Measurements from ENCODE around the gene GYS1.
A peak's percentile ranks its signal among the peaks of the same experiment; 100 is the strongest.
"Not testable (repeated sequence)": the region's sequence is repeated elsewhere in the genome, so short reads cannot be mapped to it uniquely, and the experiment has no call there.

The GYS1 gene

GRCh38 chr19:49031642-49032301, 38.7 kb upstream of the GYS1 start, which contains the start of gene CGB2:
Gene CGB2, plus strand, starts transcription at chr19:49031890. Its CDS starts 206 bp downstream, at chr19:49032096.
- H3K9me3 ChIP-seq (ENCODE audit: severe bottlenecking); H3K27ac ChIP-seq; H3K27me3 ChIP-seq (ENCODE audit: insufficient read depth, low read depth, severe bottlenecking); DNase-seq; H3K36me3 ChIP-seq; H3K4me3 ChIP-seq (ENCODE audit: low read depth, low read length): not testable (repeated sequence)
- TF ChIP-seq, protein P1, sequence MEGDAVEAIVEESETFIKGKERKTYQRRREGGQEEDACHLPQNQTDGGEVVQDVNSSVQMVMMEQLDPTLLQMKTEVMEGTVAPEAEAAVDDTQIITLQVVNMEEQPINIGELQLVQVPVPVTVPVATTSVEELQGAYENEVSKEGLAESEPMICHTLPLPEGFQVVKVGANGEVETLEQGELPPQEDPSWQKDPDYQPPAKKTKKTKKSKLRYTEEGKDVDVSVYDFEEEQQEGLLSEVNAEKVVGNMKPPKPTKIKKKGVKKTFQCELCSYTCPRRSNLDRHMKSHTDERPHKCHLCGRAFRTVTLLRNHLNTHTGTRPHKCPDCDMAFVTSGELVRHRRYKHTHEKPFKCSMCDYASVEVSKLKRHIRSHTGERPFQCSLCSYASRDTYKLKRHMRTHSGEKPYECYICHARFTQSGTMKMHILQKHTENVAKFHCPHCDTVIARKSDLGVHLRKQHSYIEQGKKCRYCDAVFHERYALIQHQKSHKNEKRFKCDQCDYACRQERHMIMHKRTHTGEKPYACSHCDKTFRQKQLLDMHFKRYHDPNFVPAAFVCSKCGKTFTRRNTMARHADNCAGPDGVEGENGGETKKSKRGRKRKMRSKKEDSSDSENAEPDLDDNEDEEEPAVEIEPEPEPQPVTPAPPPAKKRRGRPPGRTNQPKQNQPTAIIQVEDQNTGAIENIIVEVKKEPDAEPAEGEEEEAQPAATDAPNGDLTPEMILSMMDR (IDR thresholded peaks at IDR 0.05; ENCODE audit: low read depth, low read length): peak; percentile 30; the same call in 1 of the 2 replicates

DNA sequence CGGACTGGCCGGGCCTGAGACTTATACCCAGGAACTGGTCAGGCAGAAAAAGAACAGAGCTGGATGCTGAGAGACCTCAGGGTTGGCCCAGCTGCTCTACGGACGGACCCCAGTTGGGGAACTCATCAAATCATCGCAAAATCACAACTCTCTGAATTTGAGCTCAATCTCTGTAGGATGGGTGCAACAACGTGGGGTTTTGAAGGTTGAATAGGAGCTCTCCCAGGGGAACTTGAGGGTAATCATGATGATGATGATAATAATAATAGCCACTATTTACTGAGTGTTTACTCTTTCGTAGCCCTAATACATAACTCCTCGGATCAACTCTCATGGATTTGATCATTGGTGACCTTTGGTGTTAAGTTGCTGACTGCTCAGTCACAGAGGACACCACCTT, 37.2 kb upstream of the GYS1 start:
- H3K36me3 ChIP-seq; DNase-seq; H3K9me3 ChIP-seq (ENCODE audit: severe bottlenecking); H3K4me3 ChIP-seq (ENCODE audit: low read depth, low read length); H3K27me3 ChIP-seq (ENCODE audit: insufficient read depth, low read depth, severe bottlenecking); H3K27ac ChIP-seq: not testable (repeated sequence)

- DNase-seq; H3K27ac ChIP-seq; H3K27me3 ChIP-seq (ENCODE audit: insufficient read depth, low read depth, severe bottlenecking); H3K4me3 ChIP-seq (ENCODE audit: low read depth, low read length); H3K36me3 ChIP-seq; H3K9me3 ChIP-seq (ENCODE audit: severe bottlenecking): not testable (repeated sequence)
Measured at GRCh38 chr19:49029749-49030148, 36.6 kb upstream of the GYS1 start.

DNA sequence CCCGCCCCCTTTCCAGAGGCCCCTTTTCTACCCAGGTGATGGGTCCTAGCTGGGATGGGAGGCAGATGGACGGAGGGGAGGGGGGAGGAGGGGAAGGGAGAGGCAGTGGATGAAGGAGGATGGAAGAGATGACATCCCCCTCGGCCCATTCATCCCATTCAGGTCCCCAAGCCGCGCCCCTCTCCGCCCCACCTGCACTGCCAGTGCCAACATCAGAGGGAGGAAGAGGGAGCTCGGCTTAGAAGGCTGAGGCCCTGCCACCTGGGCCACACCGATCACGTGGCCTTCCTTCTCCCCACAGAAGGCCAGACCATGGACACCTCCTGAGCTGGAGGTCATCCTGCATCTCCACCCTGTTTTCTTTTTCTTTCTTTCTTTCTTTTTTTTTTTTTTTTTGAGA, 35.6 kb upstream of the GYS1 start:
- H3K9me3 ChIP-seq (ENCODE audit: severe bottlenecking); H3K27ac ChIP-seq; H3K36me3 ChIP-seq; H3K4me3 ChIP-seq (ENCODE audit: low read depth, low read length); DNase-seq; H3K27me3 ChIP-seq (ENCODE audit: insufficient read depth, low read depth, severe bottlenecking): not testable (repeated sequence)

DNA sequence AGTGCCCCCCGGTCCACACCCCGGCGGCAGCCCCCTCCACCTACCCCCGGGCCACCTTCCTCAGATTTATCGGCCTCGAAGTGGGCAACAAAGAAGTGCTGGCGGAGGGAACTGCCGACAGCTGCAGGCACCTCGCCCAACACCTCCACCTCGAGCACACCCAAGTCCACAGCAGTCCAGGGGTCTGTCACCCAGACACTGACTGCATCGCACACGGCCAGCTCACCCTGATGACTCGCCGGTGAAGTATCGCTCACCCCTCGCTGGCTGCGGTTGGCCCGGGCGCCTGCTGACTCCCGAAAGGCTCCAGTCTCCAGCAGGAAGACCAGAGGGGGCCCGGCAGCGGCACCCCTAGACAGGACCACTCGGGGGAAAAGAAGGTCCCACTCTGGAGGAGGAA, 32.5 kb upstream of the GYS1 start:
- not testable (repeated sequence) for H3K27me3 ChIP-seq (ENCODE audit: insufficient read depth, low read depth, severe bottlenecking); H3K27ac ChIP-seq; H3K36me3 ChIP-seq; H3K9me3 ChIP-seq (ENCODE audit: severe bottlenecking); DNase-seq; H3K4me3 ChIP-seq (ENCODE audit: low read depth, low read length)

GRCh38 chr19:49025088-49025487, 32.0 kb upstream of the GYS1 start:
- not testable (repeated sequence) for H3K36me3 ChIP-seq; H3K4me3 ChIP-seq (ENCODE audit: low read depth, low read length); H3K9me3 ChIP-seq (ENCODE audit: severe bottlenecking); H3K27me3 ChIP-seq (ENCODE audit: insufficient read depth, low read depth, severe bottlenecking); DNase-seq; H3K27ac ChIP-seq

DNA sequence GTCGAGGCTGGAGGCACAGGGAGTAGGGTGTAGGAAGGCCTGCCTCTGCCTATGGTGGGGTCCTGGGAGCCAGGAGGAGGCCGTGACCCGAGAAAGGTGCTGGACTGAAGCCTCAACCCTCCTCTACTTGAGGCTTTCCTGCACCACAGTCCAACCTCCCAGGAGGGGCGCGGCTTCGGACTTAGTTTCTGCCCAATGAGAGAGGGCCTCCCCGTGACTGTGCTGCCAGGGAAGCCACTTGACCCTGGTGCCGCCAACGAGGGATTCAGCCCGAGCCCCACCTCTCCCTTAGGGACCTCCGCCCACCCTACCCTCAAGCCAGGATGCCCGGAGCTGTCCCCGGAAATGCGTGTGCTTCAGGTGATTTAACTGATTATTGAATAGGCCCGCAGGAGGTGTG, 31.1 kb upstream of the GYS1 start, which contains the start of gene CGB3:
TSS of gene CGB3 (minus strand) at position 101 of the 400 bp plus-strand sequence. CDS start 362 bp downstream, outside the sequence.
- not testable (repeated sequence) for H3K9me3 ChIP-seq (ENCODE audit: severe bottlenecking); H3K4me3 ChIP-seq (ENCODE audit: low read depth, low read length); H3K36me3 ChIP-seq; DNase-seq; H3K27ac ChIP-seq; H3K27me3 ChIP-seq (ENCODE audit: insufficient read depth, low read depth, severe bottlenecking)

GRCh38 chr19:49022116-49022515, 29.0 kb upstream of the GYS1 start:
- DNase-seq: no peak
- TF ChIP-seq, protein P1 (IDR thresholded peaks at IDR 0.05; ENCODE audit: low read depth, low read length): no peak
- H3K4me3 ChIP-seq (ENCODE audit: low read depth, low read length): no peak overlapping the region
- no peaks in the 10 kb centered on the region for H3K9me3 ChIP-seq (ENCODE audit: severe bottlenecking)
- no peaks in the 10 kb centered on the region for H3K36me3 ChIP-seq
- no peaks in the 10 kb centered on the region for H3K27me3 ChIP-seq (ENCODE audit: insufficient read depth, low read depth, severe bottlenecking)
- no peak overlapping the region for H3K27ac ChIP-seq

Data from WERI-Rb-1 (cell line).